Esophagus mucosa (tissue), 1 donor: ENCODE measurements around the gene PLXDC1. TPM values are rescaled to one million over a fixed set of nuclear protein-coding genes. Genes with fewer than 3 reads are reported as not detected.
"Not testable (repeated sequence)": the region's sequence is repeated elsewhere in the genome, so short reads cannot be mapped to it uniquely, and the experiment has no call there.

Experiments
- ATAC-seq: fragments of 200-7000 bp; cut with Tn5 transposase; one replicate; pipeline ENCODE4 v1.9.1; 2020
- total RNA-seq: library from RNA; stranded (reverse); gene quantifications from one replicate; pipeline ENCODE4 v1.2.4, GENCODE V29; 2023
- donor health status: DM: yes; HTN: yes; CAD: no.

The PLXDC1 gene
- total RNA-seq, 1 donor from 2014 or later, result 3.1 TPM

DNA sequence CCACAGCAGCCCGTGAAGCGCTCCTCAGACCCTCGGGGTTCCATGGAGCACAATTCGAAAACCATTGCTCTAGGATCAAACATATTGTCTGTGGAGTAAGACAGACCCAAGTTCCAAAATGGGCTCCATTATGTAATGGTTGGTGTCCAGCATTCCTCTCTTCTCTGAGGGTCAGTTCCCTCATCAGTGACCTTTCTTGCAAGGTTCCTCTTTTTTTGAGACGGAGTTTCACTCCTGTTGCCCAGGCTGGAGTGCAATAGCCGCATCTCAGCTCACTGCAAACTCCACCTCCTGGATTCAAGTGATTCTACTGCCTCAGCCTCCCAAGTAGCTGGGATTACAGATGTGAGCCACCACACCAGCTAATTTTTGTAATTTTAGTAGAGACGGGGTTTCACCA, 28.4 kb downstream of the PLXDC1 start:
- no peak for ATAC-seq

DNA sequence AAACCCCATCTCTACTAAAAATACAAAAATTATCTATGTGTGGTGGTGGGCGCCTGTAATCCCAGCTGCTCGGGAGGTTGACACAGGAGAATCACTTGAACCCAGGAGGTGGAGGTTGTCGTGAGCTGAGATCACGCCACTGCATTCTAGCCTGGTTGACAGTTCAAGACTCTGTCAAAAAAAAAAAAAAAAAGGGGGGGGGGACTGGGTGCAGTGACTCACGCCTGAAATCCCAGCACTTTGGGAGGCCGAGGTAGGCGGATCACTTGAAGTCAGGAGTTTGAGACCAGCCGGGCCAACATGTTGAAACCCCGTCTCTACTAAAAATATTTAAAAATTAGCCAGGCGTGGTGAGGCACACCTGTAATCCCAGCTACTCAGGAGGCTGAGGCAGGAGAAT, 29.5 kb downstream of the PLXDC1 start:
- ATAC-seq, result not testable (repeated sequence)

DNA sequence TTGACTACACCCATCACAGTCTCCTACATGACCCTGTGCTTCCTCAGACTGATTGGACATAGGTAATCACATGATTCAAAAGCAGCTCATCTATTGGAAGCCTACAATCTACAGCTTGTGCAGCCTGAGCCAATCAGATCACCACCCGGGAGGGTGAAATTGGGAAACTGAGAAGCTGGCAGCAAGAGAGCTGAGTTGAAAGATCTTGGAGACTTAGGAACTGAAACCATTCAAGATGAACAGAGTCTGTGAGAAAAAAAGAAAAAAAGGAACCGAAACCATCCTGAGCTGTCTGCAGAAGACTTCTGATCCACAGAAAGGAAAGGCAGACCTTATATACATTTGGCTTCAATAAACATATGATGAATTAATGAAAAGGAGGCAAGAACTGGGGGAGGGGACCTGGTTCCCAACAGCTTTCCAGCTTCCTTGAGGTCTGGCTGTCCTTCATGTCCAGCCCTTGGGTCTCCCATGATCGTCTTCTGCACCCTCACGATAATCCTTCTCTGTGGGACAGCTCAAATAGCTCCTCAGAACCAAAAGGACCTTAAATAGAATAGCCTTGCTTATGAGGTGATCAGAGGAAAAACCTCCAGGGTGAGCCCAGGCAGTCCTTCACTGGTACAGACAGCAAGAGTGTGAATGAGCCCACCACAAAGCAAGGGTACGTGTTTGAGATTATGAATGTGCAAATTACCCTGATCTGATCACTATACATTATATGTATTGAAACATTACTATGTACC, 32.6 kb downstream of the PLXDC1 start:
- no peak for ATAC-seq

DNA sequence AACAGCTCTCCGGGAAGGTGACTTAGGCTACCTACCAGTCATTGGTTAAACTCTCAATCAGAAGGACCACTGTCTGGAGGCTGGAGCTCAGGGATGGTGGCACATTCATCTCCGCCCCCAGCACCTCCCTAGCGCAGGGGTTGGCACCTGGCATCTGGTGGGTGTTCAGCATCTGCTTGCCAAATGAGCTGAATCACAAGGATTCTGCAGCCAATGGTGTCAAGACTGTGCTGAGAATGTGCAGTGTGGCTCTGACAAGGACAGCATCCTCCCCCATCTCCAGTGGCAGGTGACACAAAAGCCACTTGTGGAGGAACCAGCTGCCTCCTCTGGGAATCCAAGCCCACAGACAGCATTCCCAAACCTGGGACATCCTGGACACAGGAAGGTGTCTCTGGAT, 35.2 kb downstream of the PLXDC1 start:
- ATAC-seq, result no peak

DNA sequence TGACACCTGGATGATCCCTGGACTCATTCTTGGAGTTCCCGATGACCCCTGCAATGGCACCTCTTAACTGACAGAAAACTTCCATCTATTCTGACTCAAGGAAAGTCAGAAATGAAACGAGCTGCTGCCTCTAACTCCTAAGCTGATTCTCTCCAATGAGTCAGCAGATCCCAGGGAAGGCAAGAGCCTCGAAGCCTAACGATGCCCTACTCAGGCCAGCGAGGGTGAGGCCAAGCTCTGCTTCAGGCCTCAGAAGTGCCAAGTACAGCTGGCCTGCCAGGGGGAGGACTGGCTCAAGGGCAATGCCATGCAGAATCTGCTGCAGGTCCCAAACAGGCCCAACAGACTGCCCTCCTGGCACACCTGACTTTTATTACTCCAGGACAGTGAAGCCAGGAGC, 36.3 kb downstream of the PLXDC1 start:
- ATAC-seq, result no peak

DNA sequence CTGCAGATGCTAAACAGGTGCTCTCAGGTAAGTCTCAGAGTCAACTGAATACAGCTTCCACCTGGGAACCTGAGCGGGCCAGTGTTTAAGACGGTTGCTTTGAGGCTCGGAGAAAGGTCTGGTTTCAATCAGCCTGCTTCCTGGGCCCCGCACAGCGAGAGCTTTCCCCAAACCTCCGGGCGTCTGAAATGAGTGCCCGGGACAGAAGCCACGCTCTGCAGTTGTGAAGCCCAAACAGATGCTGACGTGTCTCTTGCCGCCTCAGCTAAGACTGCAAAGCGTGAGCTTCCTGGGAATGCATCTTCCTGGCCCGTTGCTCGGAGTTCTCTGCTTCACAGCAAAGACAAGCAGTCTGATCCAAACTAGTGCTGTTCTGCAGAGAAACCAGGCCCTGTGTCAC, 36.7 kb downstream of the PLXDC1 start:
- ATAC-seq, result no peak

DNA sequence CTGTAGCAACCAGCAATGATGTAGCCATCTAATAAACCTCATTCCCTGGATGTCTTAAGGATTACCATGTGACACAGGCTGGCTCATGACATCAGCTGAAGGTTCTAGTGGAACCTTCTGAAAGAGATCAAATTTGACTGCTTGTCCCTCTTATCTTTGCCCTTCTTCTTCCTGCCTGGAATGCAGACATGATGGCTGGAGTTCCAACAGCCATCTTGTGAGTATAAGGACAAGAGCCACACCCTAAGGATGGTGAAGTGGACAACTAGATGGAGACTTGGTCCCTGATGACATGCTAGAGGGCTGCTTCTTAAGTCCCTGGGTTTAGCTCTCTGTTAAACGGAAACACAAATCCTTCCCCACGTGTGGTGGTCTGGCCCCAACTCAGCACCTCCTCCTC, 37.6 kb downstream of the PLXDC1 start:
- no peak for ATAC-seq

DNA sequence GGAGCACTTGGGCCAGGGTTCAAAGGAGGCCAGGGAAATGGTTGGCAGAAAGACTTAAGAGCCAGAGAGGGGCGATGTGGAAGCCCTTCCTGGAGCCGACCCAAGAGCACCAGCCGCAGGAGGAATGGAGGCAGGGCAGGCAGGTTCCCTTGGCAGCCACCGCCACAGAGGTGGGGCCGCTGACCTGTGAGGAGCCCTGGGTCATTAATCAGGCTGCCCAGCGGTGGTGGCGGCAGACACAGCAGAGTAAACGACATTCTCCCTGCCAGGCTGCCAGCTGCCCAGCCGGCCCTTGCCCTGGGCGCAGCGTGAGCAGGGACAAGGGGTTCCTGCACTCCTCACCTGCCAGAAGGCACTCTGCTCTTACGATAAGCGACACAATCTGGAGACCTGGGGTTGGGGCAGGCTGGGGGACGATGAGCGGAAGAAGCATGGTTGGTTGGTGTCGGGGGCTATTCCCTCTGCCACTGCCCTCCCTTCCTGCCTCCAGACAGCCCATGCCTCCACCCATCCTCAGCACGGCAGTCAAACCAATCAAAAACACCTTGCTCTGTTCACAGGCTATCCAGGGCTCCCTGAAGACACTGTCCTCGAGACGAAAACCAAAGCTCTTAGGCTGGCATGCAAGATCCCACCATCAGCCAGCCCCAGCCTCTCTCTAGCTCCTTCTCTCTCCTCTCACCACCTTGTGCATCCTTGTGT, 40.9 kb downstream of the PLXDC1 start:
- ATAC-seq, result no peak

DNA sequence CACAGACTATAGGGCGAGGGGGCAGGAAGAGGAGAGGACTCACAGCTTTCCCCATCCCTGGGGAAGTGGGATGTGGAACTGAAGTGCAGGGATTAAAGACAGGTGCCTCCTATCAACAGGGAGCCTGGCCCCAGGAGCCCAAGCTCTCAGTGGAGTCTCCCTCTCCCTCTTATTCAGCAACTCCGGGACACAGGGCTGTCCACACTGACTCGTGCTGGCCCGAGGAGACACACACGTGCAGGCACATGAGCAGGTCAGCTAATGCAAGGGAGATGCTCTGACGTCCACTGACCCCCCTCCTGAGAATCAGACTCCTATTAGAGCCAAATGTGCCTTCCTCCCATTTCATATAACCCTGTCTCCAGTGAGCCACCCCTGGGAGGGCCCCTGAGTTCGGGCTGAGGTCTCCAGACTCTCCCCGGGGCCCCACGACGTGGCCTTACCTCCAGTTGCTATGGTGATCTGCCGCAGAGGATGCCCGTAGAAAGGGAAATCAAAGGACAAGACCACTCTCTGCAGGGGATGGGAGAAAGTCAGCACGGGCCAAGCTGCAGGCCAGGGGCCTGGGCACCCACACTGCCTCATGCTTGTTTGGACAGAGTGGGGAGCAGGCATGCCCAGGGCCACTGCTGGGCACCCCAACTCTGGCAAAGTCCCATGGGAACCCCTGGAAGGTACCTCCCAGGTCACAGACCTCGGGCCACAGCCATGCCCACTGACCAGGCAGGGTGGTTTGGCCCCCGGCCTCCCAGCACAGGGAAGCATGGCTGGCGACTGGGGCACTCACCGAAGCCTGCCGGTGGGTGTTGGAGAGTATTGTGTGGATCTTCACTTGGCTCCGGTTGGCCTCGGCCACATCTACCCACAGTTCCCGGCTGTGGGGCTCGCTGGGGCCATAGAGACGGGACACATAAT, 42.7 kb downstream of the PLXDC1 start:
- ATAC-seq, result no peak

DNA sequence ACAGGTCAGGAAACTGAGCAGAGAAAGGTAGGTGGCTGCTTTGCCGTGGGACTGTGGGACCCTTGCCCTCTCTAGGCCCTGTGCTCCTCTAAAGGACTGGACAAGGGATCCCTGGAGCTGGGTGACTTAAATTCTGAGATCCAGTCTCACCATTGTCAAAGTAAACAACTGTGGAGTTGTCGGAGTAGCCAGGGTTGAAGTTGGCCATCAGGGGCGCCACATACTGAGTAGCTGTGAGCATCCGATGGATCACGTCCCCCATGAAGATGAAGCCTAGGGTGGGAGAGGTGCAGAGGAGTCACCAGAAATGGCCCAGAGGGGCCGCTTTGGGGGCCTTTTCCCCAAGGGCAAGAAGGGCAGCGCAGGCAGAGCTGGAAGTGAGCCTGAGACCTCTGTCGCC, 43.5 kb downstream of the PLXDC1 start:
- no peak for ATAC-seq

DNA sequence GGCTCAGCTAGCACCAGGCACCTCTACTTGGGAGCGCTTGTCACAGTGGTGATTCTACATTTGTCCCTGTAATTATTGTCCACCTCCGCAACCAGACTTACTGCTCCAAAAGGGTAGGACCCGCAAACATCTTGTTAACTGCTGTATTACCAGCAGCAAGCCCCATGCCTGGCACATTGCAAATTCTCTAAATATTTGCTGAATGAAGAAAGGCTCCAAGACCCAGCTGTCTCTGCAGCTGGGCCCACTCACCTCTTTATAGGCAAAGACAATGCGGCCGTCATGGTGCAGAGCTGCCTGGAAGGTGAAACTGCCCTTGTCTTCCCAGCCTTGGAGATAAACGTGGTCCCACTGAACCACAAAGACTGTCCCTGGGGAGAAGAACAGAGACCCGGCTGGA, 44.3 kb downstream of the PLXDC1 start:
- ATAC-seq, result no peak

DNA sequence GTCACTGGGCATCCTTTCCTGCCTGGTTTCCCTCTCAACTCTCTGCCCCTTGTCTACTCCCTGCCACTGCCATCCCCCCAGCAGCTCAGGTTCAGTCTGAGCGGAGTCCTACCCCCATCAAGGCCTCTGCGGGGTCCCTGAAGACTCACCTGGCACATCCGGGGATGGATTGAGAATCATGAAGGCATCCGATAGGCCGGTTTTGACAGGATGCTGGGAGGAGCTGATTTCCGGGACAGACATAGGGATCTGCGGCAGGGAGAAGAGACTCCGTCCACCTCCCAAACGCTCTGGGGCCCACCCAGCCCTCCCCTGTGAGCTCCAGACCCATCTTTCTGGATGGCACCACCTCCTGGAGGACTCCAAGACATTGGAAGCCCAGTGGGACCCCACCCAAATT, 45.7 kb downstream of the PLXDC1 start:
- no peak for ATAC-seq

DNA sequence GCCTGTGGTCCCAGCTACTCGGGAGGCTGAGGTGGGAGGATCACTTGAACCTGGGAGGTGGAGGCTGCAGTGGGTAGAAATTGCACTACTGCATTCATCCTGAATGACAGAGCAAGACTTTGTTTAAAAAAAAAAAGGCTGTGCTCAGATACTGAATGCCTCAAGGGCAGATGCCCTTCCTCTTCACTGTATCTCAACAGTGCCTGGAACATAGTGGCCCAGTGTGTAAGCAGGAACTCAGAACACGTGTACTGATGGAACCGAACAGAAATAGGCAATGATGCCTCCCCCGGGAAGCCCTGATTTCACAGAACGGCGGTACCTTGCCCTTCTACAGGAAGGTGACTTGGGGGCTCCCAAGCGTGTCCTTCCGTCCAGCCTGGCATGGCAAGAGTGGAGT, 46.8 kb downstream of the PLXDC1 start:
- no peak for ATAC-seq

DNA sequence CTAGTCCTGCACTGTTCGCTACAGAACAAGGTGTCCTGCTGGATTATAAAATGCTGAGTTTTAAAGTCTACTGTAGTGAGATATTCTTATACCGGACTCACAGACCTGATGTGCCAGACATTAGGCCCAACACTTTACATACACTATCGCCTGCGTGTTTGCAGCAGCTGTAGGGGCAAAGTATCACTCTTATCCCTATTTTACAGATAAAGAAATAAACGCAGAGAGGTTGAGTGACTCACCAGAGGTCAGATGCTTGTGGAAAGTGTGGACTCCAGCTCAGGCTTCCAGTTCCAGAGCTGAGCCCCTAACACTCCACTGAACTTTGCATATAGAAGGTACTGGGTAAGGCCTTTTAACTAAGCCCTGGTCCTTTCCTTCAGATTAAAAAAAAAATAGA, 47.4 kb downstream of the PLXDC1 start:
- no peak for ATAC-seq

DNA sequence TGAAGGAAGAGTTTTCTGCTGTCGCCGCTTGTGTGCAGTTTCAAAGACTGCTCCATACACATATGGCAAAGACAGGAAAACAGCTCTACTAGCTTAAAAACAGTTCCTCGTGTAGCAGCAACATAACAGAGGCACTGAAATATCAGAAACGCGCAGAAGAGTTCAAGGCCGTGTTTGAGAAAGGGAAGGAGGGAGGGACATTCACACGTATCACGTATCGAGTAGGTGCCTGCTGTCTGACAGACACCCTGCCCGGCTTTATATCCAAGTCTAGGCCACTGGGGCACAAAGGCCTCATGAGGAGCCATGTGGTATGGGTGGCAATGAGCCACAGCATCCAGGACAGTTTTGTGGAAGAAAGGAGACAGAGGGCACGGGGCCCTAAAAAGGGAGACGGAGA, 50.3 kb downstream of the PLXDC1 start:
- no peak for ATAC-seq

DNA sequence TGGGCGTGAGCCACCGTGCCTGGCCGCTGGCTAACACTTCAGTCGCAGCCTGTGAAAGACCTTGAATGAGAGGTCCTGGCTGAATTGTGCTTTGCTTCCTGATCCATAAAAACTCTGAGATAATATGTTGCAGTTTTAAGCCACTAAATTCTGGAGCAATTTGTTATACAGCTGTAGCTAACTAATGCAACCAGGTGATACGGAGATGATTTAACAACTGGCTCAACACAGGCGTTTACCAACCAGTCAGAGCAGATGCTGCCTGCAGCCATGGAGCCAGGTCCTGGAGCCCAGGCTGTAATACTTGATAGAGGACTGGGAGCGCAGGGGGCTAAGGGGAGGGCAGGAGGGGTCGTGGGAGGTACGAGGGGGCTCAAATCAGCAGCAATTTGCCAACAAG, 50.9 kb downstream of the PLXDC1 start:
- ATAC-seq, result no peak

DNA sequence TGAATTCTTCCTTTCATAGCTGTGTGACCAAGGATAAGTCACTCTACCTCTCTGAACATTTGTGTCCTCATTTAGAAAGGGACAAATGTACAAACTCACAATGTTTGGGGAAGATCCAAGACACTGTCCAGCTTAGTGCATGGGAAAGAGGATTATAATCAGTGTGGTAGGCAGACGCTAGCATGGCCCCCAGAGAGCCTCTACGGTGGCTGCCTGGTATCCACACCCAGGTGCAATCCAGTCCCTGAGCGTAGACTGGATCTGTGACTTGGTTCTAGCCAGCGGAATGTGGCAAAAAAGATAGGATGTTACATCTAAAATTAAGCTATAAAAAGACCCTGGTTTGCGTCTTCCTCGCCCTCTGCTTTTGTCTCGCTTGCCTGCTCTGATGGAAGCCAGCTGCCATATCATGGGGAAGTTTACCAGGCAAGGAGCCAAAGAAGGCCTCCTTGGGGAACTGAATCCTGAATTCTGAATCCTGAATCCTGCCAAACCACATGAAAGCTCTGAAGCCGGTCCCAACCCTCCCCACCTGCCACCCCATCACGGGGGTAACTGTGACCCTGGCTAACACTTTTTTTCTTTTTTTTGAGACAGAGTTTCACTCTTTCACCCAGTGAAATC, 51.7 kb downstream of the PLXDC1 start:
- no peak for ATAC-seq

DNA sequence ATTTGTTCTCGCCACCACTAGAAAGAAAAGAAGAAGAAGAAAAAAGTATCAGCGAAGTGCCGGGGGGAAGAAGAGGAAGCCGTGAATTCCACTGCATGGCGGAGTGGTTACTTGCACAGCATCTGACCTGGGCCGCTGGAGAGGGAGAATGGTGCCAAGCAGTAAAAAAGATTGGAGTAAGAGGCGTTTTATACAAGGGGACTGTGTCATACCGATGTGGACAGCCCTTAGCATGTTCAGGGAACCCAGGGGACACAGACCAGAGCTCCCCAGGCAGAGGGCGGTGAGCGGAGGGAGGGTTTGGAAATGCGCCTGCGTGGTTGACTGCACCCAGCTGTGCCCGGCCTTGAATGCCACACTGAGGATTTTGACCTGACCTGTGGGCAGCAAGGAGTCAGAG, 52.8 kb downstream of the PLXDC1 start:
- no peak for ATAC-seq

DNA sequence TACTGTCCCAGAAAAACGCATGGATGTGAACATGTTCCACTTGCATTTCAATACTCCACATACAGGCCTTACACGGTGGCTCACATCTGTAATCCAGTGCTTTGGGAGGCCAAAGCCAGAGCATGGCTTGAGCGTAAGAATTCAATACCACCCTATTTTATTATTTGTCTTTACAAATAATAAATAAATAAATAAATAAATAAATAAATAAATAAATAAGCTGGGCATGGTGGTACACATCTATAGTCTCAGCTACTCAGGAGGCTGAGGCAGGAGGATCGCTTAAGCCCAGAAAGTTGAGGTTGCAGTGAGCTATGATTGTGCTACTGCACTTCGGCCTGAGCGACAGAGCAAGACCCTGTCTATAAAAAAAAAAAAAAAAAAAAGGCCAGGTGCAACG, 53.9 kb downstream of the PLXDC1 start:
- ATAC-seq, result no peak

DNA sequence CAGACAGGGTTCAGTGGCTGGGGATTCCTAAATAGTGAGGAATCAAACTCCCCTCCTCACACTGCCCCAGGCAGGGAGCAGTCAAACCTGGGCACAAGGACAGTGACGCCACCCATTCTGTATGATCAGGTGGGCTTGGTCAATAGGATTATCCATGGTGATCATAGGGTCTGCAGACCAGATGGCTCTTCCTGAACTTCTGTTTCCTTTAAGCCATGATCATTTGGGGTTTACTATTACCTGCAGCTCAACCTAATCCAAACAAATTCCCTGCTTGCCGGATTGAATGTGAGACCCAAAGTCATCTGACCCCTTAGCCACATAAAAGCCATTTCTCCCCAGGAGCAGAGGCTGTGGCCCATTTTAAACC, 54.3 kb downstream of the PLXDC1 start:
- no peak for ATAC-seq

DNA sequence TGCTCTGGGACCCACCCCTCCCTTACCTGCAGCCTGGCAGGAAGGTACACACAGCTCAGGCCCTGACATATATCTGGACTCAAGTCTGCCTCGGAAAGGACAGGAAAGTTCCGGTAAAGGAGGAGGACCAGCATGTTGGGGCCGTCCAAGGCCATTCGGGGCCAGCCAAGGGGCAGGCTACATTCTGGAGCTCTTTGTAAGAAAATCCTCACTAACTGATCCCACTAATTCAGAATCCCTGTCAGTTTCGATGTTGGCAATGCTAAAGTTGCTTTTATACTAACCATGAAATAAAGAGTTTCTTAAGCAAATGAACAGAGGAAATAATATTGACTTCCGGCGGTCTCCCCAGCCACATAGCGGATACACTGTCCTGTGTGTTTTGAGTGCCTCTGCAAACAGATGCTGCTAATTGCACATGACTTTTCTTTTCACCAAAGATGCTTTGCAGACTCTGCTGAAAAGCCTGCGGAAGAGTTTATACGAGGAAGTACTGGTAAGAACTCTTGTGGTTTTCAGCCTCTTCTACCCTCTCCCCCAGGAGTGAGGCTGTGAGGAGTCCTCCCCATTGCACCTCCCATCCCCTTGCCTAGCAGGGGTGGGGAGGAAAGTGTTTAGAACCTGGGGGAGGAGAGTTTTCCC, 54.8 kb downstream of the PLXDC1 start:
- no peak for ATAC-seq

DNA sequence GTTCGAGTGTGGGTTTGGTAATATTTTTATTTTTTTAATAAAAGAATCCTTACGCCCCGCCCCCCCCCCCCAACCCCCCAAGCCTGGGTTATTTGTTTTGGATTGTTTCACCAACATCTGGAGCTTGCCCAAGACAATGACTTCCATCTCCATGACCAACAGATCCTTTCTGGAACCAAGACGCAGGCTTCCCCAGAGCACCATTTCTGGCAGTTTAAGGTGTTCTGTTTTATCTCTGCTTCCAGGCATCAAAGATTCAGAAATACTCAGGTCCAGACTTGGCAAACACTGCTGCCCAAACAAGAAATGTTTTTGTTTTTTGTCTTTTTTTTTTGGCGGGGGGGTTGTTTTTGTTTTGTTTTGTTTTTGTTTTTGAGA, 56.1 kb downstream of the PLXDC1 start:
- ATAC-seq, result no peak
